ENCODE measurements around the gene DACT2.

Gene DACT2

GRCh38 chr6:168365422-168366165 is 46.0 kb upstream of the DACT2 start:
- Histone ChIP-seq H3K36me3 (no peaks in the 10 kb centered on the region), H3K4me3 (ENCODE audit: low read depth, low read length) (no peak overlapping the region), H3K9me3 (ENCODE audit: severe bottlenecking) (peaks cover 4% of the 10 kb centered on the region), H3K27me3 (ENCODE audit: insufficient read depth, low read depth, severe bottlenecking) (no peaks in the 10 kb centered on the region), H3K27ac (no peak overlapping the region)
- no peak for TF ChIP-seq CTCF (IDR thresholded peaks at IDR 0.05; ENCODE audit: low read depth, low read length)
- DNase-seq, result no peak

- Histone ChIP-seq H3K27me3 (ENCODE audit: insufficient read depth, low read depth, severe bottlenecking) (no peaks in the 10 kb centered on the region), H3K4me3 (ENCODE audit: low read depth, low read length) (no peak overlapping the region), H3K36me3 (no peaks in the 10 kb centered on the region), H3K27ac (no peak overlapping the region), H3K9me3 (ENCODE audit: severe bottlenecking) (peaks cover 4% of the 10 kb centered on the region)
- no peak for DNase-seq
- TF ChIP-seq CTCF (IDR thresholded peaks at IDR 0.05; ENCODE audit: low read depth, low read length), result no peak
Measured at GRCh38 chr6:168364793-168365421, 45.3 kb upstream of the DACT2 start.

- no peak for DNase-seq
- no peaks in the 10 kb centered on the region for H3K27me3 ChIP-seq (ENCODE audit: insufficient read depth, low read depth, severe bottlenecking)
- H3K4me3 ChIP-seq (ENCODE audit: low read depth, low read length), result no peak overlapping the region
- no peak for TF ChIP-seq CTCF (IDR thresholded peaks at IDR 0.05; ENCODE audit: low read depth, low read length)
- H3K27ac ChIP-seq, result no peak overlapping the region
- H3K36me3 ChIP-seq, result no peaks in the 10 kb centered on the region
- H3K9me3 ChIP-seq (ENCODE audit: severe bottlenecking), result peaks cover 4% of the 10 kb centered on the region
Measured at GRCh38 chr6:168363811-168364792, 44.5 kb upstream of the DACT2 start.

- Histone ChIP-seq H3K27me3 (ENCODE audit: insufficient read depth, low read depth, severe bottlenecking) (no peaks in the 10 kb centered on the region), H3K4me3 (ENCODE audit: low read depth, low read length) (no peak overlapping the region), H3K27ac (no peak overlapping the region), H3K9me3 (ENCODE audit: severe bottlenecking) (peaks cover 4% of the 10 kb centered on the region), H3K36me3 (no peaks in the 10 kb centered on the region)
- TF ChIP-seq CTCF (IDR thresholded peaks at IDR 0.05; ENCODE audit: low read depth, low read length), result no peak
- DNase-seq, result no peak
Measured at GRCh38 chr6:168363302-168363701, 43.7 kb upstream of the DACT2 start.

- no peak overlapping the region for H3K27ac ChIP-seq
- peaks cover 4% of the 10 kb centered on the region for H3K9me3 ChIP-seq (ENCODE audit: severe bottlenecking)
- no peak for TF ChIP-seq CTCF (IDR thresholded peaks at IDR 0.05; ENCODE audit: low read depth, low read length)
- H3K27me3 ChIP-seq (ENCODE audit: insufficient read depth, low read depth, severe bottlenecking), result no peaks in the 10 kb centered on the region
- H3K4me3 ChIP-seq (ENCODE audit: low read depth, low read length), result no peak overlapping the region
- no peaks in the 10 kb centered on the region for H3K36me3 ChIP-seq
- DNase-seq, result no peak
Measured at GRCh38 chr6:168362276-168362990, 42.9 kb upstream of the DACT2 start.

Measured in WERI-Rb-1 (cell line).